NCI-H2171 treated with DMSO at 0.1 percent for 48 hours (cell line): Measurements from ENCODE around the gene TPCN2.

Experiments used
- DNase-seq: peaks from one replicate; lab custom pipeline; 2025; lab: John Stamatoyannopoulos, UW

The TPCN2 gene

GRCh38 chr11:69037544-69037943, 11.2 kb upstream of the TPCN2 start:
- no peak for DNase-seq

GRCh38 chr11:69039501-69039900, 9.2 kb upstream of the TPCN2 start:
- no peak for DNase-seq

GRCh38 chr11:69040051-69040450, 8.7 kb upstream of the TPCN2 start:
- DNase-seq = no peak

GRCh38 chr11:69040581-69041260, 8.0 kb upstream of the TPCN2 start:
- no peak for DNase-seq

GRCh38 chr11:69041516-69041915, 7.2 kb upstream of the TPCN2 start:
- DNase-seq = no peak

- DNase-seq = peak; percentile 66
Observed at GRCh38 chr11:69044111-69045013, 4.4 kb upstream of the TPCN2 start.

- DNase-seq = no peak
Observed at GRCh38 chr11:69048031-69048693, 570 bp upstream of the TPCN2 start.

- no peak for DNase-seq
Observed at GRCh38 chr11:69049490-69049867, 747 bp downstream of the TPCN2 start.

- DNase-seq = no peak
Observed at GRCh38 chr11:69050592-69051380, 2.1 kb downstream of the TPCN2 start.

- DNase-seq = no peak
Observed at GRCh38 chr11:69051381-69052342, 2.9 kb downstream of the TPCN2 start.

- no peak for DNase-seq
Observed at GRCh38 chr11:69052343-69053168, 3.8 kb downstream of the TPCN2 start.

GRCh38 chr11:69053169-69053477, 4.4 kb downstream of the TPCN2 start:
- DNase-seq = no peak

GRCh38 chr11:69053546-69054396, 5.0 kb downstream of the TPCN2 start:
- DNase-seq = no peak

GRCh38 chr11:69054397-69055211, 5.9 kb downstream of the TPCN2 start:
- DNase-seq = no peak

- DNase-seq = no peak
Observed at GRCh38 chr11:69055212-69055586, 6.5 kb downstream of the TPCN2 start.

- no peak for DNase-seq
Observed at GRCh38 chr11:69055598-69056516, 7.1 kb downstream of the TPCN2 start.

- DNase-seq = no peak
Observed at GRCh38 chr11:69057236-69057635, 8.5 kb downstream of the TPCN2 start.
